ENCODE results near the gene CALD1.

CALD1 gene

GRCh38 chr7:134813663-134814396, 34.4 kb downstream of the CALD1 start:
- TF ChIP-seq ZFX (IDR thresholded peaks at IDR 0.05; ENCODE audit: borderline replicate concordance) (no peak), CTCF (IDR thresholded peaks at IDR 0.05) (no peak)
- no peak overlapping the region for H3K27ac ChIP-seq

- TF ChIP-seq CTCF (IDR thresholded peaks at IDR 0.05) (no peak), ZFX (IDR thresholded peaks at IDR 0.05; ENCODE audit: borderline replicate concordance) (no peak)
- H3K27ac ChIP-seq, result no peak overlapping the region
These were observed 35.4 kb downstream of the CALD1 start for GRCh38 chr7:134814730-134815364.

GRCh38 chr7:134818613-134819345, 39.3 kb downstream of the CALD1 start:
- TF ChIP-seq ZFX (IDR thresholded peaks at IDR 0.05; ENCODE audit: borderline replicate concordance) (no peak), CTCF (IDR thresholded peaks at IDR 0.05) (no peak)
- no peak overlapping the region for H3K27ac ChIP-seq

GRCh38 chr7:134819401-134819800, 40.0 kb downstream of the CALD1 start:
- no peak for TF ChIP-seq CTCF (IDR thresholded peaks at IDR 0.05)
- TF ChIP-seq ZFX (IDR thresholded peaks at IDR 0.05; ENCODE audit: borderline replicate concordance), result no peak
- H3K27ac ChIP-seq, result no peak overlapping the region

GRCh38 chr7:134820295-134820694, 40.9 kb downstream of the CALD1 start:
- H3K27ac ChIP-seq, result no peak overlapping the region
- TF ChIP-seq CTCF (IDR thresholded peaks at IDR 0.05) (no peak), ZFX (IDR thresholded peaks at IDR 0.05; ENCODE audit: borderline replicate concordance) (no peak)

- H3K27ac ChIP-seq, result no peak overlapping the region
- TF ChIP-seq CTCF (IDR thresholded peaks at IDR 0.05) (no peak), ZFX (IDR thresholded peaks at IDR 0.05; ENCODE audit: borderline replicate concordance) (no peak)
These were observed 41.3 kb downstream of the CALD1 start for GRCh38 chr7:134820778-134821177.

GRCh38 chr7:134823400-134823799, 44.0 kb downstream of the CALD1 start:
- TF ChIP-seq CTCF (IDR thresholded peaks at IDR 0.05) (no peak), ZFX (IDR thresholded peaks at IDR 0.05; ENCODE audit: borderline replicate concordance) (no peak)
- H3K27ac ChIP-seq, result no peak overlapping the region
